GM18526 (cell line): ENCODE measurements around the gene ZNF397.

Experiments
- POLR2A ChIP-seq: IDR thresholded peaks from 3 replicates; pipeline ENCODE4 v1.6.1; 2011; ENCODE audit not compliant: insufficient read length; ENCODE audit errors: extremely low read depth

ZNF397 gene

GRCh38 chr18:35242426-35242825 is 1.6 kb downstream of the ZNF397 start:
- no peak for TF ChIP-seq POLR2A

GRCh38 chr18:35244671-35245070 is 3.8 kb downstream of the ZNF397 start:
- TF ChIP-seq POLR2A, result no peak

GRCh38 chr18:35245719-35246317 is 5.0 kb downstream of the ZNF397 start:
- no peak for TF ChIP-seq POLR2A

- no peak for TF ChIP-seq POLR2A
Observed at GRCh38 chr18:35246831-35247230, 6.0 kb downstream of the ZNF397 start.

- no peak for TF ChIP-seq POLR2A
Observed at GRCh38 chr18:35247412-35248249, 6.8 kb downstream of the ZNF397 start.

- TF ChIP-seq POLR2A, result no peak
Observed at GRCh38 chr18:35248429-35248828, 7.6 kb downstream of the ZNF397 start.

- no peak for TF ChIP-seq POLR2A
Observed at GRCh38 chr18:35252466-35252865, 11.6 kb downstream of the ZNF397 start.

GRCh38 chr18:35253655-35254287 is 12.9 kb downstream of the ZNF397 start:
- no peak for TF ChIP-seq POLR2A

- no peak for TF ChIP-seq POLR2A
Observed at GRCh38 chr18:35256947-35257346, 16.1 kb downstream of the ZNF397 start.

GRCh38 chr18:35264409-35264808 is 23.6 kb downstream of the ZNF397 start:
- TF ChIP-seq POLR2A, result no peak

GRCh38 chr18:35267161-35267651 is 26.4 kb downstream of the ZNF397 start:
- peak; percentile 38 for TF ChIP-seq POLR2A

GRCh38 chr18:35267809-35268208 is 27.0 kb downstream of the ZNF397 start:
- no peak for TF ChIP-seq POLR2A

GRCh38 chr18:35268821-35269220 is 28.0 kb downstream of the ZNF397 start:
- TF ChIP-seq POLR2A, result no peak

- no peak for TF ChIP-seq POLR2A
Observed at GRCh38 chr18:35271656-35272055, 30.8 kb downstream of the ZNF397 start.

- no peak for TF ChIP-seq POLR2A
Observed at GRCh38 chr18:35276267-35276666, 35.4 kb downstream of the ZNF397 start.

GRCh38 chr18:35277633-35278032 is 36.8 kb downstream of the ZNF397 start:
- TF ChIP-seq POLR2A, result no peak
